Skin epidermis (tissue), 12 donors: ENCODE measurements around the gene KRT3.
"Not testable (repeated sequence)": the region's sequence is repeated elsewhere in the genome, so short reads cannot be mapped to it uniquely, and the experiment has no call there.

Experiments used
- H3K27ac ChIP-seq, 21 experiments: fragments of 200-600 bp; sonication (generic) in 11 of 21; one replicate each; pipeline ENCODE4 v1.5.0; 2020; ENCODE audit warnings: mild to moderate bottlenecking in 3 of 21, inconsistent platforms in 2 of 21, moderate library complexity in 2 of 21
- H3K4me3 ChIP-seq, 7 experiments: fragments of 200-600 bp; sonication (generic) in 2 of 7; one replicate each; pipeline ENCODE4 v1.5.0; 2020; ENCODE audit warnings: inconsistent platforms in 2 of 7, mild to moderate bottlenecking in 2 of 7, moderate library complexity in 1 of 7

Gene KRT3

DNA sequence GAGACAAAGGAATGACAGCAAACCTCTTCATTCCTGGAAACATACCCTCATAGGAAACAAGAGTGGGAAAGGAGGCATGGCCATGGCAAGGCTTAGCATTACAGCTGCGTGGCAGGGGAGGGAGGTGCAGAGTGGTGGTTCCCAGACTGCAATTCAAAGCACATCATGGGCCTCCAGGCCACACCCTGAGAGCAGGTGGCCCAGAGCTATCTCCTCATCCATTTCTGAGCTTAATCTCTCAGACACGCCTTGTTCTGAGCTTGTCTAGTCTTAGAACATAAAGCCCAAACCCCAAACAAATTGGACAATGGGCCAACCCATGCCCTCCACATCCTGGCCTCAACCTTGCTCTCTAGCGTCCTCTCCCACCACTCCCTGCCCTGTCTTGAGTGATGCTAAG is 5.9 kb upstream of the KRT3 start:
- no peak overlapping the region for H3K27ac ChIP-seq
- H3K4me3 ChIP-seq = no peak overlapping the region

DNA sequence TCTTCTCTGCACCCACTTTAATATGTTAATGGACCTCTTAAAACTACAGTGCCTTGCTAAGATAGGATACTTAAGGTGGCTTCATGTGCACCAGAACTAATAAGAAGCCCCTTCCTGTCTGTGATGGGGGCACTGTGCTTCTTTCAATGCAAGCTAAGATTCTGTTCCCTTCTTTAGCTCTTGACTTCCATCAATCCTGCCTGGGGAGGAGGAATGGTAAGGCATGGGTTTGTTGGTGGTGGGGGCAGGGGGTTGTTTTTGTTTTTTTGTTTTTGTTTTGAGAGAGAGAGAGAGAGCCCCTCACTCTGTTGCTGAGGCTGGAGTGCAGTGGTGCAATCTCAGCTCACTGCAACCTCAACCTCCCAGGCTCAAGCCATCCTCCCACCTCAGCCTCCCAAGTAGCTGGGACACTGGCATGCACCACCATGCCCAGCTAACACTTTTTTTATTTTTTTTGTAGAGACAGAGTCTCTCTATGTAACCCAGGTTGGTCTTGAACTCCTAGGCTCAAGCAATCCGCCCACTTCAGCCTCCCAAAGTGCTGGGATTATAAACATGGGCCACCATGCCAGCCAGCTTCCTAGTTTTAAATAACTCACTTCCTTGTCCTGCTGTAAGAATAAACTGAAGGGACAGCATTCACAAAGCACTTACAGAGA is 4.5 kb upstream of the KRT3 start:
- Histone ChIP-seq H3K4me3 (no peak overlapping the region), H3K27ac (no peak overlapping the region)

DNA sequence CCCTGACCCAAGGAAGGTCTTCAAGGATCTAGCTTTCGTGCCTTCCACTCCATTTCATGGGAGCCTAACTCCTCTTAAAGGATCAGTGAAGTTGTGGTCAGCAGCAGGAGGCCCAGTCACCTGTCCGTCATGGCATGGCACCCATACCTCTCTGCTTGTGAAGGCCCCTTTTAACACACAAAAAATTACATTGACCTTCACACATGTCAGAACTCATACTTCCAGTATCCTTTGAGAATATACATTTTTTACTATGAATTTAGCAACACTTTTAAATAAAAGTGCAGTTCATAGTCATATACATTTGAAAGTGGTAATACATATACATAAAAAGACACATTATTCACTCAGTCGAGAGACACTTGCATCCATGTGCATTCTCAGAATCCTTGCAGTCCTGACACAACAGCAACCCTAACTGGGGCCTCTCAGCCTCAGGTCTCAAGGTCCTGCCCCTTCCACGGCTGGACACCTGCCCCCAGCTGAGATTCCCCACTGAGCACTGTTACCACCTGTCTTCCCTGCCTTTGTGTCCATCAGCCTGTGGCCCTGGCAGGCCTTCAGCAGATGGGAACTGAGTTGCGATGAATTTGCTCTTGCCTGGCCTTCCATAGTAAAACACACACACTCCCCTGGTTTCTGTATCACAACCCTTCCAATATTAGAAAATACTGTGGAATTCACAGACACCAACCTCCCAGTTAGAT is 3.7 kb upstream of the KRT3 start:
- no peak overlapping the region for H3K4me3 ChIP-seq
- no peak overlapping the region for H3K27ac ChIP-seq

DNA sequence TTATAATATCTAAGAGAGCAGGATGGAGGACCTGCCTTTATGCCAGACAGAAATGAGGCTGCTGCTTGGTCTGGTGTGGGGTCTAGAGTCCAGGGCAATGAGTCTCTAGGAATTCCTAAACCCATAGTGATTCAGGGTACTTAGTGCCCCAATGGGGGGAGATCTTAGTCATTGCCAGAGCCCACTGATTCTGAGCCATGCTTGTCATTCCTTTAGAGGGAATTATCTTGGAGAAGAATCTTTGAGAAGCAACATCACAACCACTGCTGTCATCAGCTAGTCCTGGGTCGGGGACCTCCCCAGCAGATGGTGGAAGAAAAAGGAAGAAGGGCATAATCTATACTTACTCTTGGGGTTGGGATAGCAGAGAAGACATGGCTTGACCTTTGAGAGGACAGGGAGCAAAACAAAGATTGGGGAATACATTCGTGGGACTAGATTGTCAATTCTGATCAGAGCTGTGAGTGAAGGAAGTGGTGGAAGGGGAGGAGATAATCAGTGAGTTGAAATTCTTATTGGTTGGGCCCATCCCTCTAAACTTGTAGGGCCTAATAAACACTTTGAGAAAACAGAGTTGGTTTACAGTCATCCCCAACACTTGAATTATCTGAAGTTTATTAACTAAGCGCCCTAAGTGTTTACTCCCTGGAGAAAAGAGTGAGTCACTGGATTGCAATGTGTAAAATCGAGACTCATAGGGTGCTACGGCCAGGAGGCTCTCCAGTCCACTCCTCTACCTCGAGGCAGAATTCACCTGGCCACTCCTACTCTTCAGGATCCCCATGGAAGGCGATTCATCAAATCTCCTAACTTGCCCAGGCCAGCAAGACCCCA is 3.0 kb upstream of the KRT3 start:
- no peak overlapping the region for H3K4me3 ChIP-seq
- H3K27ac ChIP-seq = no peak overlapping the region

DNA sequence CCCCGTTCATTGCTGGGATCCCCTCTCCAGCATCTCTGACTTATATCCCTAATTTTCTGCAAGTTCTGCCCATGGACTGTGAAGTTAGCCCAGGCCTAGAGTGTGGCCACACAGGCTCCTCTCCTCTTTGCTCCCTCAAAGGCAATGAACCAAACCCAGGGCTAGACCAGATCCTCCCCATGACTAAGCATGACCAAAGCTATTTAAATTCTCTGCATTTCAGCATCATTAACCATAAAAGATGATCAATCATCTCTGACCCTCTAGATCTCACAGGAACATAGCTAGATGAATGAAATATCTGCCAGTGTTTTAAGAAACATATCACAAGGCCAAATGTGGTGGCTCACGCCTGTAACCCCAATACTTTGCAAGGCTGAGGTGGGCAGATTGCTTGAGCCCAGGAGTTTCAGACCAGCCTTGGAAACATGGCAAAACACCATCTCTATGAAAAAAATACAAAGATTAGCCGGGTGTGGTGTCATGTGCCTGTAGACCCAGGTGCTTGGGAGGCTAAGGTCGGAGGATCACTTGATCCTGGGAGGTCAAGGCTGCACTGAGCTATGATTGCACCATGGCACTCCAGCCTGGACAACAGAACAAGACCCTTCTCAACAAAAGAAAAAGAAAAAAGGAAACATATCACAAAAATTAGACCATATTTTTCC is 2.2 kb upstream of the KRT3 start:
- no peak overlapping the region for H3K4me3 ChIP-seq
- no peak overlapping the region for H3K27ac ChIP-seq

DNA sequence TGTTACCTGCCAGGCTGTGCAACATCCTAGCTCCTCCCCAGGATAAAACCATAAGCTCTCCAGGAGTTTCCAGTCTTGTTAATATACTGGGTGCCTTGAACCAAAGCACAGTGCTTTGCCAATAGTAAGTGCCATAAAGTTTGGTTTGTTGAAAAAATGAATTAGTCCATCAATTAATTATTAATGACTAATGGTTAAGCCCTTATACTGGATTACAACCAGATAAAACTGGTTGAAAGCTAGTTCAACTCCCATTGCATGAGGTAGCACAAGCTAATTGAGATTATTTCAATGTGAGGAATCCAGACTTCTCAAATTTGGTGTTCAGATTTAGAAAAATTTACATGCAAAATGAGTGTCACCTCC is 1.6 kb upstream of the KRT3 start:
- Histone ChIP-seq H3K27ac (no peak overlapping the region), H3K4me3 (no peak overlapping the region)

DNA sequence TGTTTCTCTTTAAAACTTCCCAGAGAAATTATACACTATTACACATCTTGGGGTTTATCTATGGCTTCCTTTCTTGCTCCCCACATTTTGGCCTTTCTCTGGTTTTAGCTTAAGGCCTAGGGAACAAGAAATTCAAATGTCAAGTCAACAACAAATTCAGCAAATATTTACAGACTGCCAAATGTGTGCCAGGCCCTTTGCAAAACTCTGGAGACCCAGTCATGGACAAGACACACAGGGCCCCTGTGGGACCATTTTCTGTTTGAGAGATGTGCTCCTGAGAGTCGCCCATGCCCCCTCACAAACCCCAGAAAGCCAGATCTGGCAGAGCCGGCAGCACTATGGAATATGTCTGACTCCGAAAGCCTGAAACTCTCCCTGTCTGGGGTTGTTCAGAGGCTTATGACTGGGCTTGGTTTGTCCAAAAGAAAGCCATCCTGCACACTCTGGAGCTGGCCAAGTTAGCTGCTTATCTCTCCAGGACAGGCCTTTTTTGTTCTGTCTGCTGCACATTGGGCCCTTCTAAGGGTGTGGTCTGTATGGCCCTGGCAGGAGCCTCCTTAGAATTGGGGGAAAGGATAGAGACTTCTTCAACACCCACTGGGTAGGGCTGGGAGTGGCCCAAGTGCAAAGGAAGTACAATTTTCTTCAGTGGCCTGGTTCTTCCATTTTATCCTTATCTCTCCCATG is 1.1 kb upstream of the KRT3 start:
- H3K4me3 ChIP-seq = no peak overlapping the region
- no peak overlapping the region for H3K27ac ChIP-seq

DNA sequence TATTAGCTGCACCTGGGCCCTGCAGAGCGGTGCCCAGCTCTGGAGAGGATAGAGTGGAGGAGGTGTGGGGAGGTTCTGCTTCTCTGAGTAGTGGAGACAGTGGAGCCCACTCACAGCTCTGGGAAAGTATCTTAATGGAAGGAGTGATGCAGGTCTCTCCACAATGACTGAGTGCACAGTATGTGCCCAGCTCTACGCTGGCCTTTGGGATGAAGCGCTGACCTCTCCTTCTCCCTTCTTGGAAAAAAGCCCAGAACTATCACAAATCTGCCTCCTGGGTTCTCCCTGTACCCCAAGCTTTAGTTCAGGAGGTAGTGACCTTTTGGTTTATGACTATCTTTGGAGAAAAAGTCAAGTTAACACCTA is 495 bp upstream of the KRT3 start:
- no peak overlapping the region for H3K4me3 ChIP-seq
- no peak overlapping the region for H3K27ac ChIP-seq

DNA sequence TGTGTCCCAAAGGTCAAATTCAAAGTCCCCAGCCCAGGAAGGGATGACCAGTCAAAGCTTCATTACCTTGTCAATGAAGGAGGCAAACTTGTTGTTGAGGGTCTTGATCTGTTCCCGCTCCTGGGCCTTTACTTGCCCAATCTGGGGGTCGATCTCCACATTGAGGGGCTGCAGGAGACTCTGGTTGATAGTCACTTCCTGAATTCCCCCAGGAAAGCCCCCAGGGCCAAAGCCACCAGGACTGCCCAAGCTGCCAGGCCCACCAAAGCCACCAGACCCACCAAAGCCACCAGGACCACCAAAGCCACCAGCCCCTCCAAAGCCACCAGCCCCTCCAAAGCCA is 614 bp downstream of the KRT3 start:
- H3K4me3 ChIP-seq, H3K27ac ChIP-seq: not testable (repeated sequence)

DNA sequence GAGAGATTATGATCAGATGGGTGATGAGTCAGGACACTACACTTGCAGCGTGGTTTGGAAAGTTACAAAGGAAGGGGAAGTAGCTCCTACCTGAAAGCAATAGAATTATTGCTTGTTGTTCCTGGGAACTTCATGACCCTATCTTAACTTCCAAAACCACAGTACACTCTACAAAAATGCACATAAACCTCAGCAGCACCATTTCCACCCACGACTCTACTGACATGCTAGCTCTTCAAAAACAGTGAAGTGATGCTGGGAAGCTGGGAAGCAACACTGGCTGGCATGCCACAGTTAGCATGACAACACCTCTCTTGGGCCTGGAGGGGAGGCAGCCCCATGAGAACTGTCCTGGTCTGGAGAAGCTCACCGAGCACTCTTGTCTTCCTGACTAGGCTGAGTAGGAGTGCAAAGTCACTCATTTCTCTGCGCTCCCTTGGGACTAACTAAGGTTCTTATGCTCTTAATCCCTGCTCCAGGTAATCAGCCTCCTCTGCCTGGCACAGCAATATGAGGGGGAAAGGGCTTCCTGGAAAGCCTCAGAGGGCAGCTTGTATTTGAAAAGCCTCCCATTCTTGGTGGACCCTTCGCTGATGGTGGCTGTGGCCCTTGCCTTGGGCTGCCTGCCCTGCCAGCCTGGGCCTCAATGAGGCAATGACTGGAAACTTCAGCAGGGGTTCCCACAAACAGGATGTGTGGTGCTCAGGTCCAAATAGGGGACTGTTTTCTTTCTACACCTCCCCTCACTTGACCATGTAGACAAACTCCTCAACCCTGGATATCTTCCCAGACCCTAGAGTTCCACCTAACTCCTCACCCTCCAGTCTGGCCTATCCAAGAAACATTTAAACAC is 1.2 kb downstream of the KRT3 start:
- Histone ChIP-seq H3K4me3 (no peak overlapping the region), H3K27ac (peak overlapping the region in 1 of 21 experiments; percentile 30)

DNA sequence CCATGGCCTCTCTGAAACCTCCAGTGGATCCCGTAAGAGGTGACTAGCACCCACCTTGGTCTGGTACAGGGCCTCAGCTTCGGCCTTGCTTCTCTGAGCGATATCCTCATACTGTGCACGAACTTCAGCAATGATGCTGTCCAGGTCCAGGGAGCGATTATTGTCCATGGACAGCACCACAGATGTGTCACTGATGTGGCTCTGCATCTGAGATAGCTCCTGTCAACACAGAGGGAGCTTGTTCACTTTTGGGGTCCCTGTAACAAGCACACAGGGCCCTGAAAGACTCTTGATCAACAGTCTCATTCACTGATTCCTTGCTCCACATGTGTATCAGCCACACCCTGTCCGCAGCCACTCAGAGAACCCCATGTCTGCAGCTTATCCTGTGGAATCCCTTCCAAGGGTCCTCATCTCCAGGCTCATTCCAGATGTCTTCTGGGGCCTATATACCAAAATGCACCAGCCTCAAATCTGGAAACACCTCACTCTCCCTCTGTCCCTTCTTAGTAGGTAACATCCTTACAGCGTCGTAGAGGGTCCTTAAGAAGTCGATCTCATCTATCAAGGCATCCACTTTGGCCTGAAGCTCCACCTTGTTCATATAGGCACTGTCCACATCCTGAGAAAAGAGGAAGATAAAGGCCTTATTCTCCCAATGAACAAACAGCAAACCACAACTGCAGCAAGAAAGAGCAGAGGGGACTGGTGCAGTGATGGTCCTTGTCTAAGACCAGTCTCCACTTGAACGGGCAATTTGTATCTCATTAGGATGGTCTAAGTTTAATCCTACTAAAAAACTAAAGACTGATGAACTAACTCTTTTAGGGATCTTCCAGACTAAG is 3.5 kb downstream of the KRT3 start:
- Histone ChIP-seq H3K27ac (no peak overlapping the region), H3K4me3 (no peak overlapping the region)

DNA sequence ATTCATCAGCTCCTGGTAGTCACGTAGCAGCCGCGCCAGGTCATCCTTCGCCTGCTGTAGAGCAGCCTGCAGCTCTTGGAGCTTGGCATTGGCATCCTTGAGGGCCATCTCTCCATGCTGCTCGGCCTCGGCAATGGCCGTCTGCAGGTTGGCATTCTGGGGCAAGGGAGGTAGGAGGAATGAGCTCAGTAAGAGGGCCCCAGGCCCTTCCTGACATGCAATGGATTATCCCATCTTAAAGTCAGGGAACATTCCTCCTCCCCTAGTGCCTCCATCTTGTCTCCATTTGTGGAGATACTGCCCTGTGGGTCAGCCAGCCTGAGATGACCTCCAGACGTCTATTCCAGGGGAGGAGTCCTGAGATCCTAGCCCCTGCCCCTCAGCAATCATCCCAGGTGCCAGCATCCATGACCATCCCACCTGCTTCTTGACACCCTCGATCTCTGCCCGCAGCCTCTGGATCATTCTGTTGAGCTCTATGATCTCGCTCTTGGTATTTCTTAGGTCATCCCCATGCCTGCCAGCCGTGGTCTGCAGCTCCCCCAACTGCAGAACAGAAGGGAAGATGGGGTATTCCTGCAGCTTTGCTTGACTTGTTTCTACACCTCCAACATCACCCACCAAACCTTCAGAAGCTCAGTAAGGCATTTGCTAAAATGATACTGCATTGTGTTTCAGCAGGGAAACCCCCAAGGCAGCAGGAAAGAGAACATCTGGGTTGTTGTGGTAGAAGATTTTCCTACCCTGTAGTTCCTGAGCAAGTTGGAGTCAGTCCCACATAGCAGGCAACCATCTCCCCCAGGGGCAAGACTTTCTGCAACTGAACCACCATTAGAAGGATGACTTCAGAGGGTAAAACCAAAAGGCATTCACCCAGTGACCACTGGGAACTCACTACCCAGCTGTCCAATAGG is 4.4 kb downstream of the KRT3 start:
- Histone ChIP-seq H3K4me3 (no peak overlapping the region), H3K27ac (no peak overlapping the region)

DNA sequence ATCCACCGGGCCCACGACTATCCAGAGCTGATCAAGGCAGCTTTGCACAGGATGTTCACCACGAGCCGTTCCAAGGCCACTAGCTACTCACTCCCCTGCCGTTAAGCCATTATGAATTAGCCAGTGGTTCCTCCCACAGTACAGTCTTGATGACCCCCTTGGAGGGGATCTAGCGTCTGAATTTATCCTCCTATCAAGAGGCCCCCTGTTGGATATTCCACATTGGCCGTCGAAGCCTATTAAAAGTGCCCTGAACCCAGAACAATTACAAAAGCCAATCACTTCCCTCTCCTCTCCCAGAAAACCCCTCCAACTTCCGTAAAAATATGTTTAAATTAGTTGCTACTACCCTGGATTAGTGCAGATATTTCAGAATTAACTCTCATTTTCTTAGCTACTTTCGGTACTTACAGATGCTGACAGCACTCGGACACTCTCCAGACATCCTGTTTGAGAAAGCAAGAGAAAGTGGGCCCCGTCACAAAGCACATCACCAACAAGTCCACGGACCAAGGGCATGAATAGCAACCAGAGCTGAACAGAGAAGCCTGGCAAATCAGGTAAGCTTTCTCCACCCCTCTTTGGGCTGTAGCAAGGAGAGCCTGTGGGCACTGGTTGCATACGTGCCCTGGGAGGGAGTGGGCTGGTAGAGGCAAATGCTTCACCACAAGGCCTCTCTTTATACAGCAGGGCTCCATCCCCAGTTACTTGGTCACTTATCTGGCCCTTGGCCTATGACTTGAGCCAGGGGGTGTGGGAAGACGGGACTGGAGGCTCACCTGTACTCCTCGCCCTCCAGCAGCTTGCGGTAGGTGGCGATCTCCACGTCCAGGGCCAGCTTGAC is 5.3 kb downstream of the KRT3 start:
- Histone ChIP-seq H3K4me3 (peak overlapping the region in 2 of 7 experiments; percentile 6 to 23), H3K27ac (no peak overlapping the region)

DNA sequence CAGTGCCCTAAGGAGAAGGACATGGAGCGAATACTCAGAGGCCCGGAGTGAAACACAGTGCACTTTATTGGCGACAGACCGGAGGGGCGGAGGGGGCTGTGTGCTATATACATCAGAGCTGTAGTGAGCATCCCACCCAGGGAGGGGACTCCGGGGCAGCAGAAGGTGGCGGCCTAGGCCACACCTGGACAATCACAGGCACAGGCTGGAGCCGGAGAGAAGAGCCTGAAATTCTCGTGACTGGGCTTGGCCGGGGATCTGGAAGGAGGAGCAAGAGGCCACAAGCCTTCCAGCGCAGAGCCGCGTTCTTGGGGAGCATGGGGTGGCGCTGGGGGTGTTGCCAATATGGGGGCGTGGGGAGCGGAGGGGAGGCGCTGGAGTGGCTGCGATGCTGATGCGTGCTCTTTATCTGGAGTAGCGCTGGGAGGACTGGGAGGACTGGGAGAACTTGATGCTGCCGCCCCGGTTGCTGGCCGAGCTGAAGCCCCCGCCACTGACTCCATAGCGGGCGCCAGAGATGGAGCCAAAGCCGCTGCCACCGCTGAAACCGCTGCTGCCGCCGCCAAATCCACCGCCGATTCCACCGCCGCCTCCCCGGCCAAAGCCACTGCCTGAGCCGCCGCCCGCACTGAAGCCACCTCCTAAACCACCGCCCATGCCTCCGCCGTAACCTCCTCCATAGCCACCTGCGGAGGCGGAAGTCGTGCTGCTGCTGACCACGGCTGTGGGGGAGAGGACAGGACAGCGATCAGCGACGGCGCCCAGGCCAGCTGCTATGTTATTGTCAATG is 6.1 kb downstream of the KRT3 start:
- H3K4me3 ChIP-seq = peak overlapping the region in 2 of 7 experiments; percentile 6 to 23
- peak overlapping the region in 1 of 21 experiments; percentile 13 for H3K27ac ChIP-seq

DNA sequence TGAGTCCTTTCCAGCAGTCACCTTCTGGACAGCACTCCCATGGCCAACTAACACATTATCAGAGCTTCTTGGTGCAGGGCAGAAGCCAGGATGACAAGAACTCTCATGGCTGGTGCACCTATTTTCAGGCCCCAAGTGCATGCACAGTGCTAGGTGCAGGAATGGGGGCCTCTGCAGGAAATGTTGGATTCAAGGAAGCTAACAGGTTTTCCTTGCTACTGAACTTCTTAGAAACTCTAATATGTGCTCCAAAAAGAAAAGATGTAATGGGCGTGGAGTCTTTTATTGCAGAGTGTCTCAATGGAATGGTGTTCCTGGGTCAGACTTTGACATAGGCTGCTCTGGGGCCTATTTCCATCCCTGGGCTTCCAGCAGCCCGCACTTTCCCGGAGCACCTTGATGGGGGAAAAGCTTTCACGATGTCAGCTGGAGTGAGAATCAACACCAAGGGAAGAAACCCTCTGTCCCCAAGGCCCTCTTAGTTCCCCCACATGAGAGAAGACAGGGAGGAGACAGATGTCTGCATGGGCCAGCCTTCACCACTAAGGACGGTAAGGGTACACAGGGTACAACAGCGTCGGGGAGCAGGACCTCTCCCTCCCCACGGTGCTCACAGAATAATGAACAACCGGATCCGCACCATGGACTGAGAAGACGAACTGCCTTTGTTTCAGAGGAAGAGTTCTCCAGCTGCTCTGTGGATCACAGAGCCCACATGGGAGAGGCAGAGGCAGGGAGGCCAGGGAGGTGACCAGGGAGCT is 6.9 kb downstream of the KRT3 start:
- Histone ChIP-seq H3K27ac (no peak overlapping the region), H3K4me3 (no peak overlapping the region)
